ENCODE measurements around the gene TMEM254.
"Not testable (repeated sequence)": the region's sequence is repeated elsewhere in the genome, so short reads cannot be mapped to it uniquely, and the experiment has no call there.

TMEM254 gene, protein sequence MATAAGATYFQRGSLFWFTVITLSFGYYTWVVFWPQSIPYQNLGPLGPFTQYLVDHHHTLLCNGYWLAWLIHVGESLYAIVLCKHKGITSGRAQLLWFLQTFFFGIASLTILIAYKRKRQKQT

DNA sequence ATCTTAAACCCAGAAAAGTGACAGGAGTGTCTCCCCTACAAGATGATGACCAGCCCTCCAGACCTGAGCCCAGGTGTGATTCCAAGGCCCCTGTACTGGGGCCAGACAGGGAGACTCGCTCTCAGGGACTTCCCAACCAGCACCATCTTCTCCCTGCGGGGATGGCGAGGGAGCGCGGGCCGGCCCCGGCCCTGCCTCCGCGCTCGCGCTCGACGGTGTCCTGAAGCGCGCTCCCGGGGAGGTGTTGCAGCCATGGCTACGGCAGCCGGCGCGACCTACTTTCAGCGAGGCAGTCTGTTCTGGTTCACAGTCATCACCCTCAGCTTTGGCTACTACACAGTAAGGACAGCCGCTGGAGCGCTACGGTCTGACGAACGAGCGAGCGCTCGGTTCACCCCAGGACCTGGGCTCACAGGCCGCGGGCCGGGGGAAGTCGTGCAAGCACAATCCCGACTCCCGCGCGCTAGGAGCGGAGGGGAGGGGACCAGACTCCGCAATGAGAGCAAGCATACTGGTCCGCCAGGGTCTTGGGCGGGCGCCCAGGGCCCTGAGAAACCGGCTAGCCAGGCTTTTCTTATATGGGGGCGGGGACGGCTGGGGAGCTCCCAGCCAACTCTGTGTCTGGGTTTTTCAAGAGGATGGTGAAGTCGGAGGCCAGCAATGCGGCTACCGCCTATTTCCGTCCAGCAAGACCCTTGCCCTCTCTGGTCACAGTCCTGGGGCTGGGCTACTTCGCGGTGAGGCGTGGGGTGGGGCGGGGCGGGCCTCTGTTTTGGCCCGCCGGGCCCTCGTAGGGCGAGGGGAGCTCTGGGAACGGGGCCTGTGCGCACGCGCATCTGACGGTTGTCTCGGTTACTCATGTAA is at the start of gene TMEM254:
TSS of gene TMEM254 (plus strand) at position 218 of the 864 bp plus-strand sequence. CDS start at position 253, 35 bp downstream.
- in situ Hi-C loops (cut with HindIII; ENCODE audit: low sequenced_read_pairs): no loop called here

- in situ Hi-C loops (cut with HindIII; ENCODE audit: low sequenced_read_pairs): not testable (repeated sequence)
Observed at GRCh38 chr10:80029205-80029604, 49.3 kb upstream of the TMEM254 start.

- in situ Hi-C loops (cut with HindIII; ENCODE audit: low sequenced_read_pairs): not testable (repeated sequence)
Observed at GRCh38 chr10:80029865-80030264, 48.6 kb upstream of the TMEM254 start.

DNA sequence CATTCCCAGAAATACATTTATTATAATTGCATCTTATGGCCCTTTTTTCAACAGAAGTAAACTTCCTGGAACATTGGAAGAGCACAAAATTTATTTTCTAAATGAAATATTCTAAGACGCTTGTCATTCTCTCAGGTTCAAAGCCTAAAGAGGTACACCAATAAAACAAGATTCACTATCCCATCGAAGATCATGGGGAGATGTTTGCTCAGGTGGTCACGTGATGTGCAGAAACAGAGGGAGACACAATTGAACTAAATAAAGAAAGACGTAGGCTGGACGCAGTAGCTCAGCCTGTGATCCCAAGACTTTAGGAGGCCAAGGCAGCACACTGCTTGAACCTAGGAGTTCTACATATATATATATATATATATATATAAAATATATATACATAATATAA is 46.0 kb upstream of the TMEM254 start:
- in situ Hi-C loops (cut with HindIII; ENCODE audit: low sequenced_read_pairs): no loop called here

DNA sequence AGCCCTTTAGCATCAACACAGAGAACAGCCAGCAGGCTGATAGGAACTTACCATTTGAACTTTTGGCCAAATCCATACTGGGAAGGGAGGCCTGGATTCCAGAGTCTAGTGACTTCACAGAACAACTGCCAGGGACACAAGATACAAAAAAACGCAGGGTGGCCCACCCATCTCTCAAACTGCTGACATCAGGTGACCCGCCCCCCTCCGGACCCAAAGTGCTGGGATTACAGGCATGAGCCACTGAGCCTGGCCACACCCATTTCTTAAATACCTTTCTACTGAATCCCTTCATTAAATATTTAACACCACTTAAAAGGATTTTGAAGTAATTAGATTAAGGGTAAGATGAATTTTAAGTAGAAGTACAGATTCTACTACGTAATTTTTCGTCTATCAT is 43.7 kb upstream of the TMEM254 start:
- in situ Hi-C loops (cut with HindIII; ENCODE audit: low sequenced_read_pairs): not testable (repeated sequence)

DNA sequence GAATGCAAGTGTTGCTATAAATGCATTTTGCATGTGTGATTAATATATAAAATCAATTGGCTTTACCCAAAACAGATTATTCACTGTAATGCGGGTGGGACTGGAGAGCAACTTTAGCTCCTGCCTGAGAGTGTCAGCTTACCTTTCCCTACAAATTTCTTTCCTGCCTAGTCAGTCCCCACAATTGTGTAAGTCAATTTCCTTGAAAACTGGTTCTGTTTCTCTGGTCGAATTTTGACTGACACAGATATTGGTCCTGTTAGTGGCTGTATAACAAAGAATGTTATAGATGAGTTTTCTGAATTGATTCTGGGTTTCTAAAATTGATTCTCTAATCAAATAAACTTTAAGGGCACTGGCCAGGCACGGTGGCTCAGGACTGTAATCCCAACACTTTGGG is 43.0 kb upstream of the TMEM254 start:
- in situ Hi-C loops (cut with HindIII; ENCODE audit: low sequenced_read_pairs): not testable (repeated sequence)

DNA sequence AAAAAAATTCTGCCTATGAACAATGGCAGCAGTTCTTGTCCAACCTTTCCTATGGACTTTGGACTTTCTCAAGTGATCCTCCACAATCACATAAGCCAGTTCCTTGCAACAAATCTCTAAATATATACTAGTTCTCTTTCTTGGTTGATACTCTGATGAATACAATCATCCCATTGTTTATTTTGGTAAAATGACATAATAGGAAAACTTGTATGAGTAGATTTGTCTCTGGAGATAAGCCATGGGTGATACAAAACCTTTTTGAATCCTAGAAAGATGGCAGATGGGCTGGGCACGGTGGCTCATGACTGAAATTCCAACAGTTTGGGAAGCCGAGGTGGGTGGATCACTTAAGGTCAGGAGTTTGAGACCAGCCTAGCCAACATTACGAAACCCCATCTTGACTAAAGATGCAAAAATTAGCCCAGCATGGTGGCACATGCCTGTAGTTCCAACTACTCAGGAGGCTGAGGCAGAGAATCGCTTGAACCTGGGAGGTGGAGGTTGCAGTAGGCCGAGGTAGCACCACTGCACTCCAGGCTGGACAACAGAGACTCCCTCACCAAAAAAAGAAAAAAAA is 41.5 kb upstream of the TMEM254 start:
- in situ Hi-C loops (cut with HindIII; ENCODE audit: low sequenced_read_pairs): not testable (repeated sequence)

DNA sequence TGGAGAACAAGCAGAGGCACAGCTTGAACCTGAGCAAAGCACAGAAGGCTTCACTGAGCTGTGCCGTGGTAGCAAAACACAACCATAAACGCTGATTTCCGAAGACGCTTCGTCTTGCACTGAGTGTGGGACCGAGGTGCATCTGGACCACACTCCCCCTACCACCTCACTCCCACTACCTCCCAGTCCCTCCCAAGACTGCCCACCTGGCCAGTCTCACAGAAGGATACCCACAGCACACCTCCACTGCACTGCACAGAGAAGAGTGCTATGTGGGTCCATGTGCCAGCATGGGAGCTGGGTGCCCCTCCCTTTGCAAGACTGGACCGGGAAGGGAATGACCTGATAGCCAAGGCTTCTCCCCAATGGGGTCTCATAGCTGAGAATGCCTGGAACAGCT is 40.2 kb upstream of the TMEM254 start:
- in situ Hi-C loops (cut with HindIII; ENCODE audit: low sequenced_read_pairs): not testable (repeated sequence)

DNA sequence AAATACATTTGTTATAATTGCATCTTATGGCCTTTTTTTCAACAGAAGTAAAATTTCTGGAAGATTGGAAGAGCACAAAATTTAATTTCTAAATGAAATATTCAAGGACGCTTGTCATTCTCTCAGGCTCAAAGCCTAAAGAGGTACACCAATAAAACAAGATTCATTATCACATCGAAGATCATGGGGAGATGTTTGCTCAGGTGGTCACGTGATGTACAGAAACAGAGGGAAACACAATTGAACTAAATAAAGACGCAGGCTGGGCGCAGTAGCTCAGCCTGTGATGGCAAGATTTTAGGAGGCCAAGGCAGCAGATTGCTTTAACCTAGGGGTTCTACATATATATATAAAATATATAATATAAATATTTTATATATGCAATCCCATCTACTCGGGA is 37.3 kb upstream of the TMEM254 start:
- in situ Hi-C loops (cut with HindIII; ENCODE audit: low sequenced_read_pairs): no loop called here

DNA sequence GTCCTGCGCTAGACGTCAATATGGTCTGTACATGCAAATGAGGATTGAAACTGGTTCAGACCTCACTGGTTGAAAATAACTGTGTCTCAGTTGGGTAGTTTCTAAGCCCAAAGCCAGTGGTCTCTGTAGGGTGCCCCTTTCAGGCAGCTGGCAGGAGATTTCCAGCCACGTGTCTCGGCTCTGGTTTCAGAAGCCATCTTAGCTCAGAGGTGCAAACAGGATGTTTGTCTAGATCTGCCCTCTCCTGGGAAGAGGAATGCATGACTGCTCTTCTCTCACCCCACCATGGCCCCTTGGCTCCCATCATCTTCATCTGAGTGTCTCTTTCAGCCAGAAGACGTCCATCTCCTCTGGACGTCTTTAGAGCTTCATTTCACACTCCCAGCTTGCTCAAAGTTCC is 33.5 kb upstream of the TMEM254 start:
- in situ Hi-C loops (cut with HindIII; ENCODE audit: low sequenced_read_pairs): not testable (repeated sequence)

DNA sequence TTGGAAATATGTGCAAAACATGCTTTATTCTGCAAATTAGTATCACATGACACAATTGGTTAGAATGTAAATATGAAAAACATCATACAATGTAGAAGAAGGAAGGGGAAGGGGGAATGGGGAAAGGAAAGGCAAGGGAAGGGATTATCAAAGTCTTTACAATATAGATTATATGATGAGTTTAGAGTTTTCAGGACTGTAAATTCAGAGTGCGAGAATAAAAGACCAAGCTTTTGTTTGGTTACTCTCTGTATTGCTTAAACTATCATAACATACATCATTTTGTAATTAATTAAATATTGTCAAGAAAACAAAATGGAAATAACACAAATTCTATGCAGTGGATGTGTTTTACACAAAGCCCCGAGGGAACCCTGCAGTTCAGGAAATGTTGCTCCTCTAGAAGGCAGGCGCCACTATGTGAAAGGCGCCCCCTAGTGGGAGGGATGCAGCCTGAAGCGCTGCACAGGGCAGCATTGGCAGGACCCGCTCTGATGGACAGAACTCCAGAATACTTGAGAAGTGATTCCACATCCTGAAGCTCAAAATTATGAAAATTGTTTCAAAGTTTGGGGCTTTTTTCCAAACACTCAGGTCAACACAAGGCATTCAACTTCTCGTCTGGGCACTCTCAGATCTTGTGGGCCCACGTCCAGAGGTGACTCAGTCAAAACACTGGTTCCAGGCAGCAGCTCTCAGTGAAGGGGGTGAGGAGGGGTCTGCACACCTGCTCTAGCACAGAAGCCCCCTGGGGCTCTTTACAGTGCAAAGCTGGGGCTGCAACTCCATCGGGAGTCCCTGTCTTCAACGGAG is 31.6 kb upstream of the TMEM254 start:
- in situ Hi-C loops (cut with HindIII; ENCODE audit: low sequenced_read_pairs): no loop called here

DNA sequence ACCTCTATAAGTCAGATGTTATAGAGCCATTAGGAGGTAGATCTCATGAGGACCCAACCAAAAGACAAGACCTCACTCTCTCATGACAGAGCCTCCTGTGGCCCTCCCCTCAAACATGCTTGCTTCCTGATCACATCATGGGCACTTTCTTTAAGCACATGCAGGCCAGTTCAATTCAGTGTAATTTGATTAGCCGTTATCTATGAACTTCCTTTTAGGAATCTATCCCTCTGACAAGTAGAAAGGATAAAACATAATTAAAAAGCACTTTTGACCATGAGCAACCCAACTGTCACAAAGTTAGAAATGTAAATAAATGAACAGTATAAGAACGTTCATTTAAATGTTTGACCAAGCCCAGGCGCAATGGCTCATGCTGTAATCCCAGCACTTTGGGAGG is 27.7 kb upstream of the TMEM254 start:
- in situ Hi-C loops (cut with HindIII; ENCODE audit: low sequenced_read_pairs): no loop called here

- in situ Hi-C loops (cut with HindIII; ENCODE audit: low sequenced_read_pairs): no loop called here
Observed at GRCh38 chr10:80051993-80052392, 26.5 kb upstream of the TMEM254 start.

GRCh38 chr10:80055760-80056159 is 22.7 kb upstream of the TMEM254 start:
- in situ Hi-C loops (cut with HindIII; ENCODE audit: low sequenced_read_pairs): no loop called here

DNA sequence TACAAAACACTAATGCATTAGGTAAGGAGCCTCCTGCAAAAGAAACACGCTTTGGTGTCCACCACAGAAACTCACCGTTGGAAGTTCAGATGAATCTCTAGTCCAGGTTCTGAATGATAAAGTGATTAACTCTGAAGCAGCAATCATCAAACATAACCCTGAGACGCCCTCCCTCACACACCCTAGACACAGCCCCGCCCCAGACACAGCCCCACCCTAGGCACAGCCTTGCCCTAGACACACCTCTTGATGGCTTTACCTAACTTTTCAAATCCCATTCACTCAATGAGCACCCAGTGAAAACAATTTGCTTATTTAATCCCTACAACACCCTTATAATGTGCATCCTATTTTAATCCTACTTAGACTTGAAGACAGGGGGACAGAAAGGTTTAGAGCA is 21.3 kb upstream of the TMEM254 start:
- in situ Hi-C loops (cut with HindIII; ENCODE audit: low sequenced_read_pairs): no loop called here

- in situ Hi-C loops (cut with HindIII; ENCODE audit: low sequenced_read_pairs): loop anchor here (10.0 kb wide), 1 partner anchor 60 kb away; no protein-coding TSS in a partner anchor
Observed at GRCh38 chr10:80064120-80064886, 14.2 kb upstream of the TMEM254 start.

- in situ Hi-C loops (cut with HindIII; ENCODE audit: low sequenced_read_pairs): loop anchor here (10.0 kb wide), 1 partner anchor 62 kb away; no protein-coding TSS in a partner anchor
Observed at GRCh38 chr10:80066809-80067208, 11.7 kb upstream of the TMEM254 start.

GRCh38 chr10:80067821-80068220 is 10.6 kb upstream of the TMEM254 start:
- in situ Hi-C loops (cut with HindIII; ENCODE audit: low sequenced_read_pairs): loop anchor here (10.0 kb wide), 1 partner anchor 63 kb away; no protein-coding TSS in a partner anchor

DNA sequence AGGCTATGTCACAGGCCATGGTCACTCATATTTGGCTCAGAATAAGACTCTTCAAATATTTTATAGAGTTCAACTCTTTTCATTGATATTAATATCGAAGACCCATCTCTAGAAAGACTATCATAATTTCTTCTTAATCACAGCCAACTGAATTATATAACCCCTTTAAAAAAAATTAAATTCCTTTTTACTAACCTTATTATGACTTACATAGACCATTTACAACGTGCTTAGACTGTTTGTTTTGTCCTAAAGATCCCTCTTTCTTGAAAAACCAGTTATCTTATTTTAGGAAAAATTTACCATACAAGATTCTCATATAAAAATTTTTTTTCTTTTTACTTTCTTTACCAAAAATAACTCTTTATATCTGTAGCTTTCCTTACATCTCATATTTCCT is 10.2 kb upstream of the TMEM254 start:
- in situ Hi-C loops (cut with HindIII; ENCODE audit: low sequenced_read_pairs): loop anchor here (10.0 kb wide), 1 partner anchor 63 kb away; no protein-coding TSS in a partner anchor

GRCh38 chr10:80070057-80070456 is 8.4 kb upstream of the TMEM254 start:
- in situ Hi-C loops (cut with HindIII; ENCODE audit: low sequenced_read_pairs): no loop called here

Data from endothelial cell of hepatic sinusoid (primary cell).